Neural progenitor cell (in vitro differentiated cells): Measurements from ENCODE around the gene ADGRA1.

Source experiments
- CTCF ChIP-seq: fragments of 200-600 bp; sonication (generic); IDR thresholded peaks from 2 replicates; pipeline ENCODE4 v1.5.1; 2017; ENCODE audit warnings: antibody characterized with exemption, mild to moderate bottlenecking
- EZH2 ChIP-seq: fragments of 200-600 bp; sonication (generic); IDR thresholded peaks from 2 replicates; pipeline ENCODE4 v1.6.1; 2017; ENCODE audit warnings: antibody characterized with exemption, mild to moderate bottlenecking, moderate library complexity

DNA sequence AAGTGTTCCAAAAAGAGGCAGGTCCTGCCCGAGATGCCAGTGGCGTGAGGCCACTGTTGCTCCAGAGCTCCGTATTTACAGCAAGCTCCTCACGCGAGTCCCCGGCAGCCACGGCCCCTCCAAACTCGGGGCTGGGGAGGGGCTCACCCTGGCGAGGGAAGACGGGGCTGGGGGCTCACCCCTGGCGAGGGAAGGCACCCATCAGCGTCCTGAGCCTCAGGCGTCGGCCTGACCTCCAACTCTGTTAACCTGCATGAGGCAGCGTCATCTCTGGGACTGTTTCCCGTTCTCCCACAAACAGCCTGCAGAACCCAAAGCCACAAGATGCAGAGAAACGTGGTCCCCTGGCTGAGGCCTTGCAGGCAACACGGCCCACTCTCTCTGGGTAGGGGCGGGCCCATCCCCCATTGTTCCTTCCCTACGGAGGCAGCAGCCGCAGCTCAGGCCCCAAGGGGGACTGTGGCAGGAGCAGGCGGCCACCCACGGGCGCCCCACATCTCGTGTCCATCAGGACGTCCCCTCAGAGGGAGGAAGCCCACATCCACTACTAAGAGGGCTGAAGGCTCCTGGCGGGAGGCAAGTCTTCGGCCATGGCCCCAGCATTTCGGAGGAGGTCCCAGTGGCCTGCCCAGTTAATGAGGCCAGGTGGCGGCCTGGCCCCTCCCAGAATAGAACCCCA, 4.2 kb upstream of the ADGRA1 start:
- no peak for TF ChIP-seq CTCF
- TF ChIP-seq EZH2, result no peak
